Measurements from ENCODE around the gene NFS1.

The NFS1 gene

GRCh38 chr20:35640724-35641123 lies 58.4 kb downstream of the NFS1 start:
- TF ChIP-seq CTCF (IDR thresholded peaks at IDR 0.05; ENCODE audit: borderline replicate concordance, control extremely low read depth, extremely low read depth, insufficient read depth, missing control alignments): no peak
- DNase-seq (ENCODE audit: low spot score): no peak
- in situ Hi-C loops (cut with MboI; ENCODE audit: low sequenced_read_pairs, unreplicated experiment): no loop called here

GRCh38 chr20:35638751-35639150 lies 60.4 kb downstream of the NFS1 start:
- TF ChIP-seq CTCF (IDR thresholded peaks at IDR 0.05; ENCODE audit: borderline replicate concordance, control extremely low read depth, extremely low read depth, insufficient read depth, missing control alignments): no peak
- in situ Hi-C loops (cut with MboI; ENCODE audit: low sequenced_read_pairs, unreplicated experiment): no loop called here
- DNase-seq (ENCODE audit: low spot score): no peak

GRCh38 chr20:35637276-35637675 lies 61.9 kb downstream of the NFS1 start:
- no peak for DNase-seq (ENCODE audit: low spot score)
- no peak for TF ChIP-seq CTCF (IDR thresholded peaks at IDR 0.05; ENCODE audit: borderline replicate concordance, control extremely low read depth, extremely low read depth, insufficient read depth, missing control alignments)
- in situ Hi-C loops (cut with MboI; ENCODE audit: low sequenced_read_pairs, unreplicated experiment): no loop called here

- in situ Hi-C loops (cut with MboI; ENCODE audit: low sequenced_read_pairs, unreplicated experiment): no loop called here
- DNase-seq (ENCODE audit: low spot score): no peak
Measured at GRCh38 chr20:35636095-35636494, 63.1 kb downstream of the NFS1 start.

GRCh38 chr20:35635652-35636051 lies 63.5 kb downstream of the NFS1 start:
- no peak for TF ChIP-seq CTCF (IDR thresholded peaks at IDR 0.05; ENCODE audit: borderline replicate concordance, control extremely low read depth, extremely low read depth, insufficient read depth, missing control alignments)
- in situ Hi-C loops (cut with MboI; ENCODE audit: low sequenced_read_pairs, unreplicated experiment): no loop called here
- DNase-seq (ENCODE audit: low spot score): no peak

More at GRCh38 chr20:35636095-35636494, 63.1 kb downstream of the NFS1 start:
- TF ChIP-seq CTCF (IDR thresholded peaks at IDR 0.05; ENCODE audit: borderline replicate concordance, control extremely low read depth, extremely low read depth, insufficient read depth, missing control alignments): no peak

- in situ Hi-C loops (cut with MboI; ENCODE audit: low sequenced_read_pairs, unreplicated experiment): no loop called here
- TF ChIP-seq CTCF (IDR thresholded peaks at IDR 0.05; ENCODE audit: borderline replicate concordance, control extremely low read depth, extremely low read depth, insufficient read depth, missing control alignments): no peak
- DNase-seq (ENCODE audit: low spot score): no peak
Measured at GRCh38 chr20:35632539-35633115, 66.5 kb downstream of the NFS1 start.
